ENCODE results near the gene BICD1.
A peak's percentile ranks its signal among the peaks of the same experiment; 100 is the strongest.
"Not testable (repeated sequence)": the region's sequence is repeated elsewhere in the genome, so short reads cannot be mapped to it uniquely, and the experiment has no call there.

The BICD1 gene

GRCh38 chr12:32146074-32146873, 39.6 kb downstream of the BICD1 start:
- no peak for FAIRE-seq

GRCh38 chr12:32148372-32148771, 41.7 kb downstream of the BICD1 start:
- FAIRE-seq: no peak

GRCh38 chr12:32149489-32149888, 42.8 kb downstream of the BICD1 start:
- no peak for FAIRE-seq

GRCh38 chr12:32151086-32151485, 44.4 kb downstream of the BICD1 start:
- no peak for FAIRE-seq

GRCh38 chr12:32151552-32151951, 44.9 kb downstream of the BICD1 start:
- FAIRE-seq: no peak

- FAIRE-seq: no peak
Observed at GRCh38 chr12:32155041-32155440, 48.4 kb downstream of the BICD1 start.

- FAIRE-seq: no peak
Observed at GRCh38 chr12:32155961-32156529, 49.4 kb downstream of the BICD1 start.

- no peak for FAIRE-seq
Observed at GRCh38 chr12:32158525-32158924, 51.9 kb downstream of the BICD1 start.

DNA sequence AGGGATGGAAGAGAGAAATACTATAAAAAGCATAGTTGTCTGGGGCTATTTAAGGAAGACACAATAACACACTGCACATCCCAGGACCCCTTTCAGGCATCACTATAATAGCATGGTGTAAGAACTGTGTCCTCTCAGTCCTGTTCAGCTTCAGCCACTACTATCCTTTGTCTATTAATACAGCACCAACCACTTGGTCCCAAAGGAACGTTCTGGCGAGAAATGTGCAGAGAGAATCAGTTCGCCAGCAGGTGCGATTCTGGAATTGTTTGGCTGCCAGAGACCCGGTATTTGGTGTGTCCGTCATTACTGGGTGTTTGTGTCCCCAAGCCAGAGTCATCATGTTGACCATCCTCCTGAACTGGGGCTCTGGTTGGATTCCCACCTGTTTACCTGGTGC, 52.7 kb downstream of the BICD1 start:
- FAIRE-seq: no peak

DNA sequence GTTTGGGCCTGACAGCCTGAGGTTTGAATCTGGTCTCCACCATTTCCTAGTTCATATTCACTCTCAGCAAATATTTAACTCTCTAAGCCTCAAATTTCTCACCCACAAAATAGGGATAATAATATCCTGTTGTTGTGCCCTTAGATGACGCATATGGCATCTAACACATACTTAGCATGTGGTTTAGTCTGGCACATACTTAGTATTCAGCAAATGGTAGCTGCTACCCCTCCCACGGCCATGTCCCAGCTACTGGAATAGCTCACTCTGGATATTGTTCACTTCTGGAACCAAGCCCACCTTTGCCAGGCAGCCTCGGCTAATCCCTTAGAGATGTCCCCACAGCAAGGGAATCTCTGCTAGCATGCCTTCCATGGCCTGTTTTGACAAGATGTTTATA, 53.3 kb downstream of the BICD1 start:
- FAIRE-seq: no peak

- FAIRE-seq: no peak
Observed at GRCh38 chr12:32161058-32161457, 54.4 kb downstream of the BICD1 start.

GRCh38 chr12:32163596-32163995, 56.9 kb downstream of the BICD1 start:
- FAIRE-seq: no peak

DNA sequence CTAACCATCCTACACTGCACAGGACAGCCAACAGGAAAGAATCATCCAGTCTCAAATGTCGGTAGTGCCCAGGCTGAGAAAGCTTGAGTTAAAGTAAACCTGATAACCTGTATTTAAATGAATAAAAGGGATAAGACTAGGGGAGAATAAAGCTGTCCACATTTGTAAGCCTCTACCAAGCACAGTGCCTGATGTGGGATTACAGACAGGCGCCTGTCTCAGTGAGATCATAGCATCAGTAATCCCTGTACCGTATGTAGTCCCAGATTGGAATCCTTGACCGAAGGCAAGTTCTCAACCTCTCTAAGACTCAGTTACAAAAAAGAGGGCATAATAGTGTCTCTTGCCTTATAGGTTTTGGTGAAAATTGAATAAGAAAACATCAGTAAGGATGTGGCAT, 59.9 kb downstream of the BICD1 start:
- FAIRE-seq: no peak

- no peak for FAIRE-seq
Observed at GRCh38 chr12:32170437-32170998, 63.9 kb downstream of the BICD1 start.

GRCh38 chr12:32171211-32171610, 64.6 kb downstream of the BICD1 start:
- no peak for FAIRE-seq

GRCh38 chr12:32176606-32177005, 70.0 kb downstream of the BICD1 start:
- FAIRE-seq: no peak

DNA sequence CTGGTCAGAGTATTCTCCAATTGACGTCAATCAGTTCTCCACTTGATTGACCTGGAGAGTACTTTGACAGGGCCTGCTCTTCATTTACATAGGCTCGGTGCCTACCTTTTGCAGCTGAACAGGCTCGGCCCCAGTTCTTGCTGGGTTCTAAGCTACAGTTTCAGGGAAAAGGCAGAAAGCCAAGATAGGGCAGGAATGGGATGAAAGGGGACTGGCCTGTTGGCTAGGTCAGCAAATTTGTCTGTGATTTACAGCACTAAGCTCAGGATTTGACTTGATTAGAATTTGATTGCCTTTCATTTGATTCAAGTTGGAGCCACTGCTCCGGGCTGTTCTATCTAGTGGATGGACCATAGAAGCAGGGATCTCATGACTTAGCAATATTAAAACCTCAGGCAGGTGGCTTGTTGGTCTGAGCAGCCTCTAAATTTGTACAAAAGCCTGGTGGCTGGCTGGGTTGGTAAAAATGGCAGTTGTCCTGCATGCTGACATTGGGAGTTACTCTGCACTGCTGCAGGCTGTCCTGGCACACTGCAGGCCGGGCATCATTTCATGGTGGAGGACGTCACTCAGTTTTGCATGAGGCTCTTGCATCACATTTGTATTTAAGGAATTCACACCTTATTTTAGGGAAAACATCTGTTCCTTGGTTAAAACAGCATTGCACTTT, 71.8 kb downstream of the BICD1 start:
- no peak for FAIRE-seq

DNA sequence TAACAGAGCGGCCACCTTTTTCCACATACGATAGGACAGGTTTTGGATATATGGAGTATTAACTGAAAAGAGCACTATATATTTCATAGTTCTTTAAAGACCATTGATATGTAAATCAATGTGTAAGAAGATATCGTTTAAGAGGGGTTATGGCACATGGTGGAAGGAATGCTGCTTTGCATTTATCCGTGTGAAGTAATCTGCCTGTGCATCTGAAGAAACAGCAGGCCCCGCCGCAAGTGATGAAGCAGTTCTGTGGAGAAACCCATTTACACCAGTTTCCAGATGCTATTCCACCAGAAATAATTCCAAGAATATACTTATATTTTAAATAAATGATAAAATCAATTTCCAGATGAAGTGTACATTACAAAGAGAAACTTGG, 72.4 kb downstream of the BICD1 start:
- no peak for FAIRE-seq

GRCh38 chr12:32181498-32182175, 75.0 kb downstream of the BICD1 start:
- FAIRE-seq: no peak

GRCh38 chr12:32183650-32184049, 77.0 kb downstream of the BICD1 start:
- FAIRE-seq: no peak

DNA sequence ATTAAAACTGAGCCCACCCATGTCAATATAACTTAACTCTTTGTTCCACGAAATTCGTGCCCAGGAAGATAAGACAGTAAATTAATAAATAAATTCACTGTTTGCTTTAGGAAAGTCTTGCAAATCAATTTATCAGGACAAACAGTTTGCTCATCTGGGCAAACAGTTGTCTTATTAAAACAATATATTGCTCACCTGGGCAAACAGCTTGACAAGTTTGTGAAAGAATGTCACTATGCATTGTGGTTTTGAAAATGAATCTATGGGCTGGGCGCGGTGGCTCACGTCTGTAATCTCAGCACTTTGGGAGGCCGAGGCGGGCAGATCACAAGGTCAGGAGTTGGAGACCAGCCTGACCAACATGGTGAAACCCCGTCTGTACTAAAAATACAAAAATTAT, 80.5 kb downstream of the BICD1 start:
- FAIRE-seq: not testable (repeated sequence)

DNA sequence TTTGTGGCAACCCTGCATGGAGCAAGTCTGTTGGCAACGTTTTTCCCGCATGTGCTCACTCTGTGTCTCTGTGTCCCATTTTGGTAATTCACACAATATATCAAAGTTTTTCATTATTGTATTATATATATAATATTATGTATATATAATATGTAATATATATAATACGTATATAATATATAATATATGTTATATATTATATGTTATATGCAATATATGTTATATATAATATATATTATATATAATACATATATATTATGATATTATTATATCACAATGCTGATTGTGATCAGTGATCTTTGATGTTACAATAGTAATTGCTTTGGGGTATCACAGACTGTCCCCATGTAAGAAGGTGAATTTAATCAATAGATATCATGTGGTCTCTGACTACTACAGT, 84.8 kb downstream of the BICD1 start:
- FAIRE-seq: peak; percentile 95
